ENCODE measurements around the gene PARD6A. TPM values are rescaled to one million over a fixed set of nuclear protein-coding genes. Genes with fewer than 3 reads are reported as not detected.

Gene PARD6A
- total RNA-seq, 2 donors from 2014 or later = 4.1 to 4.4 TPM

GRCh38 chr16:67707790-67708189, 47.0 kb downstream of the PARD6A start:
- intact Hi-C loops (cut with DNase I, micrococcal nuclease) = no loop called here
- ATAC-seq (no peak), DNase-seq (no peak)

DNA sequence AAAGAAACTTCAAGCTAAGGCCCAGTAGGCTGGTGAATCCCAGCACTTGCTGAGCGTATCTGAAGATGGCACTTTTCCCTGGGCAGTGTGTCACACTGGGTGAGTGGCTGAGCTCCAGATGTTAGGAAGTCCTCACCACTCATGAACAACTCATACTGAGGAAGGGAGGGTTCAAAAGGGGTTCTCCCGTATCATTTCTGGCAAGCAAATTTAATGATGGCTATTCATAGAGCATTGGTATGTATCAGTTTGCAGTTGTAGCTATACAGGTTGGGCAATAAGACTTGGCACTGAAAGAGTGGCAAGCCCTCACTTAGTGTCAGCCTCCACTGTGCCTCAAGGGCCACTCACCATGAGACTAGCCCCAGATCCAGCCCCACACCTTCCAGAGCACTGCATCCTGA, 47.6 kb downstream of the PARD6A start:
- ATAC-seq (no peak), DNase-seq (no peak)
- intact Hi-C loops (cut with DNase I, micrococcal nuclease) = no loop called here

GRCh38 chr16:67709050-67709449, 48.3 kb downstream of the PARD6A start:
- DNase-seq = no peak
- ATAC-seq = no peak
- intact Hi-C loops (cut with DNase I, micrococcal nuclease) = no loop called here

DNA sequence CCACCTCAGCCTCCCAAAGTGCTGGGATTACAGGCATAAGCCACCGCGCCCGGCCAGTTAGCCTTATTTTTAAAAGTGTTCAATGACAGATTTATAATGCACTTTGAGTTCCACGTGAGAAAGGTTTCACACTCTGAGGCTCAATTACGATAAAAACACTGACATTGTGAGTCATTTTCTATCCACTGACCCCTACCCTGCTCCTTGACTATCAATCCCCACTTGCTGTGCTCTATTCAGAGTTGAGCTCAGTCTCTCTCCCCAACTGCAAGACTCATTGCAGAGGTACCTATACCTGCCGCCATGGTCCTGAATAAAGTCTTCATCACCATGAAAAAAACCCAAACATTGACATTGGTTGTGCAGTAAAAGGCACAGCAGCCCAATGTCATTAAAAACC, 49.8 kb downstream of the PARD6A start:
- intact Hi-C loops (cut with DNase I, micrococcal nuclease) = no loop called here
- ATAC-seq = no peak

More for the DNA sequence above, 49.8 kb downstream of the PARD6A start:
- DNase-seq = no peak

Other genes starting within 250 kb of the PARD6A start
- gene ZDHHC1, start 244.5 kb upstream of the PARD6A start, total RNA-seq = 10 to 100 TPM; 10.7 to 12.5 TPM
- 1,000 to 10,000 TPM in 1 of 2 donors, 100 to 1,000 TPM in 1; 723 to 1,005 TPM for gene HSD11B2, start 229.8 kb upstream of the PARD6A start, total RNA-seq
- 100 to 1,000 TPM; 226 to 297 TPM for gene ATP6V0D1, start 179.8 kb upstream of the PARD6A start, total RNA-seq
- not detected for gene AGRP, start 177.4 kb upstream of the PARD6A start, total RNA-seq
- gene RIPOR1, start 132.1 kb upstream of the PARD6A start, total RNA-seq = 10 to 100 TPM; 14.4 to 22.4 TPM
- gene CTCF, start 98.4 kb upstream of the PARD6A start, total RNA-seq = 10 to 100 TPM; 37.0 to 42.2 TPM
- gene CARMIL2, start 15.8 kb upstream of the PARD6A start, total RNA-seq = 1 to 10 TPM; 2.1 to 3.7 TPM
- 1 to 10 TPM; 8.8 to 9.7 TPM for gene ACD, start 700 bp upstream of the PARD6A start, total RNA-seq
- 1 to 10 TPM; 7.4 to 9.0 TPM for gene ENKD1, start 5.8 kb downstream of the PARD6A start, total RNA-seq
- gene C16orf86, start 5.9 kb downstream of the PARD6A start, total RNA-seq = 1 to 10 TPM in 1 of 2 donors, under 1 TPM in 1; 0.92 to 1.5 TPM
- 10 to 100 TPM; 26.8 to 28.7 TPM for gene GFOD2, start 58.4 kb downstream of the PARD6A start, total RNA-seq
- 10 to 100 TPM; 16.9 to 20.5 TPM for gene RANBP10, start 145.6 kb downstream of the PARD6A start, total RNA-seq
- gene TSNAXIP1, start 145.9 kb downstream of the PARD6A start, total RNA-seq = under 1 TPM; 0.12 to 0.75 TPM
- 10 to 100 TPM; 19.3 to 23.8 TPM for gene THAP11, start 181.4 kb downstream of the PARD6A start, total RNA-seq
- gene NUTF2, start 186.0 kb downstream of the PARD6A start, total RNA-seq = 10 to 100 TPM; 57.1 to 59.8 TPM
- gene CENPT, start 186.7 kb downstream of the PARD6A start, total RNA-seq = 10 to 100 TPM; 29.3 to 43.1 TPM
- gene EDC4, start 212.1 kb downstream of the PARD6A start, total RNA-seq = 10 to 100 TPM; 54.2 to 76.8 TPM
- gene NRN1L, start 223.9 kb downstream of the PARD6A start, total RNA-seq = under 1 TPM in 1 of 2 donors, not detected in 1; 0.67 TPM
- gene PSKH1, start 232.3 kb downstream of the PARD6A start, total RNA-seq = 10 to 100 TPM; 31.7 to 36.6 TPM